Mucosa of rectum (tissue), 2 donors: ENCODE data around the gene ZNF618.

ENCODE experiments used
- H3K27ac ChIP-seq, 2 donors: one replicate each; pipeline ENCODE4 v1.7.0; 2013; ENCODE audit warnings: inconsistent platforms in 2 of 2, low read depth in 2 of 2, low read length in 2 of 2
- H3K27me3 ChIP-seq, 2 donors: one replicate each; pipeline ENCODE4 v1.7.0; 2013; ENCODE audit warnings: low read length in 2 of 2; ENCODE audit not compliant: control insufficient read depth in 2 of 2, insufficient read depth in 2 of 2
- H3K36me3 ChIP-seq, 2 donors: one replicate each; pipeline ENCODE4 v1.7.0; 2013; ENCODE audit warnings: low read length in 2 of 2; ENCODE audit not compliant: control insufficient read depth in 2 of 2, insufficient read depth in 2 of 2
- H3K4me1 ChIP-seq, 2 donors: one replicate each; pipeline ENCODE4 v1.7.0; 2013; ENCODE audit warnings: low read length in 2 of 2, mild to moderate bottlenecking in 1 of 2; ENCODE audit not compliant: control insufficient read depth in 2 of 2, insufficient read depth in 2 of 2
- H3K4me3 ChIP-seq, 2 donors: one replicate each; pipeline ENCODE4 v1.7.0; 2013; ENCODE audit warnings: low read length in 2 of 2
- H3K9ac ChIP-seq, 2 donors: one replicate each; pipeline ENCODE4 v1.7.0; 2013; ENCODE audit warnings: low read length in 2 of 2, low read depth in 1 of 2, mild to moderate bottlenecking in 1 of 2
- H3K9me3 ChIP-seq, 2 donors: one replicate each; pipeline ENCODE4 v1.7.0; 2013; ENCODE audit warnings: low read length in 2 of 2; ENCODE audit not compliant: control insufficient read depth in 2 of 2
- donor health status: healthy.
- donor health status: Normal muscosa, but diverticular disease.

Gene ZNF618

DNA sequence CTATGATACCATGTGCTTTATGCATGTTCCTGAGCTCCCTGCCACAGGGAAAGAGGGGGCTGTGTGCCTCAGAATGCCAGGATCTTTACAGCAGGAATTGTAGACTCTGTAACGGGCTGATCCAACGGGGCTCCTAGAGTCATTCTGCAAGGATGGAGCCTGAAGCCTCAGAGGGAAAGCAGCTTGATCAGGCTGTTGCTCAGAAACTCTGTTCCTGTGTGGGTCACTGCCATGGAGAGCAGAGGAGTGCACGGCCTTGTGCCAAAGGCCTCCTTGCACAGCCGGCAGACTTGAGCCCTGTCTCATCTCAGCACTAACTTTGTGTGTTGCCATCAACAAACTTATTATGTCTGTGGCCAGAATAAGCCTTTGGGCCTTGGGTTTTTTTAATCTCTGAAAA lies 150.2 kb downstream of the ZNF618 start:
- no peak overlapping the region for H3K4me3 ChIP-seq
- H3K27me3 ChIP-seq, result no peaks in the 10 kb centered on the region
- H3K4me1 ChIP-seq, result no peaks in the 10 kb centered on the region
- H3K9ac ChIP-seq, result no peak overlapping the region
- H3K27ac ChIP-seq, result no peak overlapping the region
- no peaks in the 10 kb centered on the region for H3K36me3 ChIP-seq
- H3K9me3 ChIP-seq, result peaks cover 0 to 2% of the 10 kb centered on the region in 2 donors

DNA sequence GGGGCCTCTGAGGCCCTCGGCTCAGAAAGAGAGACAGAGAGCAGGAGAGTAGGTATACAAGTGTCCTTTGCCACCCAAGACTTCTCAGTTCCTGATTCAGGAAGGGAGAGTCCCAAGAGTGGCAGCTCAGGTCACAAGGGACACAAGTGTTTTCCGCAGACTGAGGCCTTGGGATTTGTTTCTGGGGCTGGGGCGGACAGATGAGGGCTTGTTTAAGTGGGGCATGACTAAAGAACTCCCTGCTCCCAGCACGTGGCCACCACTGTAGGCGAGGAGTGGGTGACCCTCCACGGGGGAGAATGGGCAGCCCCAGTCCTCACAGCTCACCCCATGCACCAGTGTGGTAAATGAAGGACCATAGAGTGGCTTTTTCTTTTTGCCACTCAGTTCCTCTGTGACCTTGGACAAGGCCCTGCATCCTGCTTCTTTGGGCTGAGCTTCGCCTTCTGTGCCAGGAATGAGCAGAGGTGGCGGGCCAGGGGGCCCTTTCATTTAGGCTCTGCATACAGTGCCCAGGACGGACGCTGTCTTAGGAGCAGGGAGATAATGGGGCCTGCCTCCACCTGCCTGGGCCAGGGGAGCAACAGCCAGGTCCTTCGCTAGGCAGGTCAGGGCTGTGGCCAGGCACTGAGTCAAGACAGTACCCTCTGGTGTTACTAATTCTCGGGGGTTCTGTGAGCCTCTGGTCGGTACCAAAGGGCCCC lies 151.2 kb downstream of the ZNF618 start:
- H3K9ac ChIP-seq, result no peak overlapping the region
- peaks cover 0 to 2% of the 10 kb centered on the region in 2 donors for H3K9me3 ChIP-seq
- H3K36me3 ChIP-seq, result no peaks in the 10 kb centered on the region
- no peaks in the 10 kb centered on the region for H3K27me3 ChIP-seq
- H3K27ac ChIP-seq, result no peak overlapping the region
- no peak overlapping the region for H3K4me3 ChIP-seq
- H3K4me1 ChIP-seq, result no peaks in the 10 kb centered on the region

DNA sequence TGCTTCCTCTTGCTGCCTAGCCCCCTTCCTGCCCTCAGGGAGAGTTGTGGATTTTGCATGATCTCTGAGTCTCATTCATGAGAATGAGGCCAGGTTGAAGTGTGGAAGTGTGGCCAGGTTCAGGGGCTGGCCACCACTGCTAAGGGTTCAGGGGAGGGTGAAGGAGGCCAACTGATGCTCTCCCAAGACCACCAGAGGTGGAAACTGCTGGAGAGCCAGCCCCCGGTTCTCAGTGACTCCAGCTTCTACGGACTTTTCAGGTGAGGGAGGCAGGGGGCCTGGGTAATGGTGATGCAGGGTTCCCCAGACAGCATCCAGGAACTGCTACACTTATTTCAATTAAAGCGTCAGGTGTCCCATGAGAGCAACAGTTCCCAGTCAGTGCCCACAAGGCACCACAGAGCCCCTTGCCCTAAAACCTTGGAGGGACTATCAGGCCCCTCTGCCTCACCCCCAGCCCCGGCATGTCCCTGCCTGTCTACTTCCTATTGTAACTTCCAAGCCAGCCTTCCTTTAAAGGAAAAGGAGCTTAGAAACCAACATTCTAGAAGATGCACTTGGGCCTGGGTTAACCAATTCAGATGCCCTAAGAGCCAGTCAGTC lies 151.9 kb downstream of the ZNF618 start:
- Histone ChIP-seq H3K9ac (no peak overlapping the region), H3K4me3 (no peak overlapping the region), H3K4me1 (no peaks in the 10 kb centered on the region), H3K27me3 (no peaks in the 10 kb centered on the region), H3K27ac (no peak overlapping the region), H3K36me3 (no peaks in the 10 kb centered on the region), H3K9me3 (no peaks in the 10 kb centered on the region)

DNA sequence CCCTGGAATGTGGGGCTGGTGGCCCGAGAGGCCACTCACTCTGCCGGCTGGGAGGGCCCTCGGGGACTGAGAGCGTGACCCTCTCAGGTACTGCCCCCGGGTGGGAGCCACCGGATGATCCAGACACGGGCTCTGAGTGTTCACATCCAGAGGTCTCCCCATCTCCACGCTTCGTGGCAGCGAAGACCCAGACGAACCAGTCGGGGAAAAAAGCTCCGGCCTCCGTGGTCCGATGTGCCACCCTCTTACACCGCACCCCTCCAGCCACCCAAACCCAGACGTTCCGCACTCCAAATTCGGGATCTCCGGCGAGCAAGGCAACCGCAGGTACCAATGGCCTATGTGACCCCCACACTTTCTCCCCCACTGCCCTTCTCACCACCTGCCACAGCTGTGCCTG lies 152.5 kb downstream of the ZNF618 start:
- no peak overlapping the region for H3K4me3 ChIP-seq
- H3K27ac ChIP-seq, result no peak overlapping the region
- no peaks in the 10 kb centered on the region for H3K4me1 ChIP-seq
- H3K9ac ChIP-seq, result no peak overlapping the region
- H3K9me3 ChIP-seq, result no peaks in the 10 kb centered on the region
- H3K36me3 ChIP-seq, result no peaks in the 10 kb centered on the region
- H3K27me3 ChIP-seq, result no peaks in the 10 kb centered on the region

DNA sequence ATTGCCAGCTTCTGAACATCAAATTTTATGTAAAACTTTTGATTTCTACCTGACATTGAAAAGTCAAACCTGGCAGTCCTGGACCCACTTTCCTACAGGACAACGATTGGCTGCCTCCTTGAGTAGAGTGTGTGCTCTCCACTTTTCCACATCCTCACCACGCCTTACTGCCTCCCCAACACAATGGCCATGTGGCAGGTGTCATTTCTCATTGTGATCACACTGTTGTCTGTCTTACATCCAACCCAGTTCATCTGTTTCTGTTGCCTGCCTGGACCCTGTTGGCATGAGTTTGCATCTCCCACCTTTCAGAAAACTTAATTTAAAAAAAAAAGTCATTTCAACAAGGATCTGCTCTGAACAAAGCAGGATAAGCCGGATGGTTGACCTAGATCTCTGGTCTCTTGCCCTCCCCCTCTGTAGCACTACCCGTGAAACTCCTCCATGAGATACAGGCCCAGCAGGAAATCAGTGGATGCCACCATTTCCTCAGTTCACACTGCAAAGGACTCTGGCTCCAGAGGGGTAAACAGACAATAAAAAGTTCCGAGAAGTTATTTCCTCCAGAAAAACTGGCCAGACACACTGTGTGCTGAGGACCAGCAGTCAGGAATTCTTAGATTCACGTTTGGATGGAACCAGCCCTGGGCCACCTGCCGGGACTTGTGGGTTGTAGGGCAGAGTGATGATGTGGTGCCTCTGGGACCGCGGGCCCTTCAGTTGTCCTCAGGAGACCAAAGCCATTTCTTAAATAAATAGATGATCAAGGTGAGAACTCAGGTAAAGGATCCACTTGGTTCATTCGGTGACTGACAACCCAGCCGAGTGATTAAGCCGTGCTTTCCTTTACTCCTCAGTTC lies 153.4 kb downstream of the ZNF618 start:
- no peaks in the 10 kb centered on the region for H3K36me3 ChIP-seq
- H3K27me3 ChIP-seq, result no peaks in the 10 kb centered on the region
- H3K4me1 ChIP-seq, result no peaks in the 10 kb centered on the region
- no peak overlapping the region for H3K4me3 ChIP-seq
- no peak overlapping the region for H3K9ac ChIP-seq
- H3K9me3 ChIP-seq, result no peaks in the 10 kb centered on the region
- H3K27ac ChIP-seq, result no peak overlapping the region

DNA sequence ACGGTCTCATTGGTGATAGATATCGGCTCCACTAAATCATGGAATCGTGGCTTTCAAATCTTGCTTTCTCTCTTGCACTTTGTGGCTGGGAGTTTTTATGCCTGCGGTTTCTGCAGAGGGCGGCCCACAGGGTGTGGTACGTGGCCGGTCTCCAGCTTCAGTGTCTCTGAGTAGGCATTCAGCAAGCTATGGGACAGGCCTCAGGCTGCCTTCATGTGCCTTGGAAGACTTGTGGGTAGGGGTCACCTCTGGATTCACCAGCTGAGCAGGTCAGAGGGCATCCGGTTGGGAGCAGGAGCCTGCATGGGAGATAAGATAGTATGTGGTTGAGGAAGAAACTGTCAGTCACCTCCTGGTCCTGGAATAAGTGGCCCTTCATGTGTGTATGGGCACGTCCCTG lies 154.3 kb downstream of the ZNF618 start:
- Histone ChIP-seq H3K9ac (no peak overlapping the region), H3K4me3 (no peak overlapping the region), H3K4me1 (no peaks in the 10 kb centered on the region), H3K9me3 (no peaks in the 10 kb centered on the region), H3K27me3 (no peaks in the 10 kb centered on the region), H3K36me3 (no peaks in the 10 kb centered on the region), H3K27ac (no peak overlapping the region)

DNA sequence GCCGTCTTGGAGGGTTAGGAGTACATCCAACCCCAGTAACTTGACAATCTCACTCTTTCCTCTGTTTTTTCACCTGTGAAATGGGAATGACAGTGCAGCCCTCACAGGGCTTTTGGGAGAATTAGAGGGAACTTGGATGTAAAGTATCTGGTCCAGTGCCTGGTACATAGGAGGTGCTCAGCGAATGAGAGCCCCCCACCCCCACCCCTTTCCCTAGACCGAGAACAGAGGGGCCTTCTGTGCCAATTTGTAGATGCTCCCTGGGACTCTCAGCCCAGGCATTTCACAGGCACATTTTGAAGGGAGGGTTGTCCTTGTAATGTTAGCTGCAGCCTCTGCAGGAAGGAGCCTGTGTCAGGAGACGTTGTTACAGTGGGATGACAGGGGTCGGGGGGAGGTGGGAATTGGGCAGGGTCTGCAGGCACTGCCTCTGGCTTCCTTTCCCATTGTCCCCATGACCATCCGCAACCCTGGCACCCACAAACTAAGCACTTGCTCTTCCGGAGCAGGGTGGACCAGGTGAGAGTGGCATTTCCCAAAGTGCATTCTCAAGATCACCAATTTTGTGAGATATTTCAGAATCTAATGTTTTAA lies 155.0 kb downstream of the ZNF618 start:
- H3K4me3 ChIP-seq, result no peak overlapping the region
- H3K4me1 ChIP-seq, result no peaks in the 10 kb centered on the region
- no peaks in the 10 kb centered on the region for H3K27me3 ChIP-seq
- no peak overlapping the region for H3K27ac ChIP-seq
- H3K9ac ChIP-seq, result no peak overlapping the region
- no peaks in the 10 kb centered on the region for H3K9me3 ChIP-seq
- no peaks in the 10 kb centered on the region for H3K36me3 ChIP-seq

DNA sequence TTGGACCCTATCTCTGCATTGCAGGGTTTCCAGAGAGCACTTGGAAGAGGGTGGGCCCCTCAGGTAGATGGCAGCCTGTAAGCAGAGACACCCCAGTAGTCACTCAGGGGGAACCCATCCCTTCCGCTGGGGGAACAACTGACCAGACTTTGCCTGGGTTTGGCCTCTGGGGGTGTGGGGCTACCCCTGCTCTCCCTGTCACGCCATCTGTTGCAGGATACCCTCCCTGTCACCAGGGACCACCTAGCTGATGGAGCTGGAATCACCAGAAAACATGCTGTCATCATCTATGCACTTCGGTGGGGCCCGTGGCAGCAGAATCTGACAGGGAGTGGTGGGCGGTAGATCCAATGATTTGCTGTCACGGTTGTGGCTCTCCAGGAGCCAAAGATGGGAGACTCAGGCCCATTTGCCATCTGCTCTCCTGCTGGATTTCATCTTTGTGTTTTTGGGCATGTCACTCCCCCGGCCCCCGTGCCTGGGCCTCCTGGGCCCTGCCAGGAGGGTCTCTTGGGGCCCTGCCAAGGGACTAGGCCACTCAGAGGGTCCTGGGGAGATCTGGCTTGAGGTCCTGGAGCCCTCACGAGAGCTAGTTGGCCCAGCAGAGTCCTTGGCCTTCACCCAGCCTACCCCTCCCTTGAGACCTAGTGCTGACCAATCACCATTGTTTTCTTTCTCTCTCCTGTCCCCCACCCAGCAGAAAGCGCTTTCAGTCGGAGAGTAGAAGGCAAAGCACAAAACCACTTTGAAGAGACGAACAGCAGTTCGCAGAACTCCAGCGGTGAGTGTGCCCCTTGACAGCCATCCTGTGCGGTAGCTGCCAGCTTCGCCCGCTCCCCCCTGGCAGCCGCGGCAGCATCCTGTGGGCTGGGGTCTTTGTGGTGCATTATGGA lies 156.1 kb downstream of the ZNF618 start:
- H3K4me1 ChIP-seq, result no peaks in the 10 kb centered on the region
- peaks cover 0 to 10% of the 10 kb centered on the region in 2 donors for H3K36me3 ChIP-seq
- H3K4me3 ChIP-seq, result no peak overlapping the region
- no peaks in the 10 kb centered on the region for H3K9me3 ChIP-seq
- H3K9ac ChIP-seq, result no peak overlapping the region
- H3K27me3 ChIP-seq, result no peaks in the 10 kb centered on the region
- H3K27ac ChIP-seq, result no peak overlapping the region

DNA sequence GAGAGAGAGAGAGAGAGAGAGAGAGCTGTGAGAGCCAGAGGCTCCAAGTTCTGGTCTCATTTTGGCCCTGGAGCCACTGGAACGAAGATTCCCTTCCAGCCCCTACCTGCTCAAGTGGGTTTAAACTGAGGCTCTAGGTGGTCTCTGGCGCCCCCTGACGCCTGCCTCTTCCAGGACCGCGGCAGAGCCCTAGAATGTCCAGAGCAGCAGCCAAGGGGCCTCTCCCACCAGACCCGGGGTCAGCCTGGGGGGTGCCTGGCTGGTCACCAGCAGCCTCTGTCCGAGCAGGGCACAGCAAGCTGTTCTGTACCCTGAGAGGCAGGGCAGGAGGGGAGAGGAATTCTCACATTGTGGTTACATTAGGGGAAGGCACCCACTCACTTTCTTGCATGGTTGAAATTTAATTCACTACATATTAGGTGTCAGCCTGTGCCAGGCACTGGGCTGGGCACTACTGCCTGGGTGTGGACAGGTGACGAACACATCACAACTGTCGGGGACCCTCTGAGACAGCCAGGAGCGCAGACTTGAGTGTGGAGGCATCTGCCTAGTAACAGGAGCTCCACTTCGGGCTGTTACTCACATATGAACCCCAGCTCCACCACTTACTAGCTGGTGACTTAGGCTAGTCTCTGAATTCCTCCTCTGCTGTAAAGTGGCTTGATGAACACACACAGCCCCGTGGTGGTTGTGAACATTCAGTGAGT lies 157.4 kb downstream of the ZNF618 start:
- Histone ChIP-seq H3K4me1 (no peaks in the 10 kb centered on the region), H3K27me3 (no peaks in the 10 kb centered on the region), H3K9ac (no peak overlapping the region), H3K36me3 (peaks cover 2 to 10% of the 10 kb centered on the region in 2 donors), H3K4me3 (no peak overlapping the region), H3K9me3 (no peaks in the 10 kb centered on the region), H3K27ac (no peak overlapping the region)
